GM21423 (cell line): ENCODE measurements around the gene GCLC.

Experiments used
- ATAC-seq: cut with Tn5 transposase; IDR thresholded peaks from one replicate; pipeline ENCODE4 v1.9.1; 2021; ENCODE audit warnings: mild to moderate bottlenecking, moderate library complexity; ENCODE audit not compliant: unreplicated experiment

GCLC gene

GRCh38 chr6:53527249-53527765 is 17.6 kb downstream of the GCLC start:
- ATAC-seq, result no peak

- ATAC-seq, result no peak
Measured at GRCh38 chr6:53526000-53526399, 18.9 kb downstream of the GCLC start.

- no peak for ATAC-seq
Measured at GRCh38 chr6:53524455-53524815, 20.5 kb downstream of the GCLC start.

- ATAC-seq, result no peak
Measured at GRCh38 chr6:53523511-53524454, 21.1 kb downstream of the GCLC start.

- ATAC-seq, result no peak
Measured at GRCh38 chr6:53520320-53520928, 24.5 kb downstream of the GCLC start.

GRCh38 chr6:53518862-53519261 is 26.0 kb downstream of the GCLC start:
- ATAC-seq, result no peak

- no peak for ATAC-seq
Measured at GRCh38 chr6:53517021-53517420, 27.9 kb downstream of the GCLC start.

GRCh38 chr6:53514677-53515076 is 30.2 kb downstream of the GCLC start:
- ATAC-seq, result no peak

GRCh38 chr6:53513519-53513966 is 31.4 kb downstream of the GCLC start:
- ATAC-seq, result no peak

- ATAC-seq, result no peak
Measured at GRCh38 chr6:53513056-53513455, 31.8 kb downstream of the GCLC start.

GRCh38 chr6:53512626-53513025 is 32.3 kb downstream of the GCLC start:
- ATAC-seq, result no peak

- ATAC-seq, result no peak
Measured at GRCh38 chr6:53510746-53511145, 34.2 kb downstream of the GCLC start.

- no peak for ATAC-seq
Measured at GRCh38 chr6:53506872-53507271, 38.0 kb downstream of the GCLC start.

- no peak for ATAC-seq
Measured at GRCh38 chr6:53504512-53504911, 40.4 kb downstream of the GCLC start.

- no peak for ATAC-seq
Measured at GRCh38 chr6:53503060-53503459, 41.8 kb downstream of the GCLC start.

GRCh38 chr6:53501432-53501831 is 43.5 kb downstream of the GCLC start:
- ATAC-seq, result no peak

GRCh38 chr6:53500095-53500494 is 44.8 kb downstream of the GCLC start:
- no peak for ATAC-seq

GRCh38 chr6:53499094-53499493 is 45.8 kb downstream of the GCLC start:
- no peak for ATAC-seq

GRCh38 chr6:53498649-53499048 is 46.3 kb downstream of the GCLC start:
- ATAC-seq, result no peak

- no peak for ATAC-seq
Measured at GRCh38 chr6:53497905-53498304, 47.0 kb downstream of the GCLC start.

- ATAC-seq, result no peak
Measured at GRCh38 chr6:53496797-53497375, 48.0 kb downstream of the GCLC start.
